ENCODE measurements around the gene SH3RF1.

DNA sequence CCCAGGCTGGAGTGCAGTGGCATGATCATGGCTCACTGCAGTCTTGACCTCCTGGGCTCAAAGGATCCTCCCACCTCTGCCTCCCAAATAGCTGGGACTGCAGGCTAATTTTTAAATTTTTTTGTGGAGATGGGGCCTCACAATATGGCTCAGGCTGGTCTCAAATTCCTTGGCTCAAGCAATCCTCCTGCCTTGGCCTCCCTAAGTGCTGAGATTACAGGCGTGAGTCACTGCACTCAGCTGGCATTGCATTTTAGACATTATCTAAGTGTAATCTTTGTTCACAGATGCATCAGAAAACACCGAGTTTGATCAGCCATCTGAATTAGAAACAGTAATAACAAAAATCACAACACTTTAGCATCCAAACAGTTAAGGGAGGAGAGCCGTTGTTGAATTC is 207.3 kb downstream of the SH3RF1 start:
- no peak for TF ChIP-seq CTCF (IDR thresholded peaks at IDR 0.05; ENCODE audit: low read depth, low read length)
- no peak for TF ChIP-seq EZH2phosphoT487 (IDR thresholded peaks at IDR 0.05; ENCODE audit: low read depth)
